HG02840 (cell line): ENCODE data around the gene TRPC5OS.

ENCODE experiments used
- ATAC-seq: cut with Tn5 transposase; IDR thresholded peaks from one replicate; pipeline ENCODE4 v1.9.1; 2021; ENCODE audit warnings: mild to moderate bottlenecking, moderate library complexity, moderate number of reproducible peaks; ENCODE audit not compliant: unreplicated experiment, low FRiP score

The TRPC5OS gene

GRCh38 chrX:111875881-111876280, at the start of gene TRPC5OS:
Gene TRPC5OS (plus strand): TSS chrX:111876181. CDS start chrX:111901850, 25,669 bp downstream.
- no peak for ATAC-seq

DNA sequence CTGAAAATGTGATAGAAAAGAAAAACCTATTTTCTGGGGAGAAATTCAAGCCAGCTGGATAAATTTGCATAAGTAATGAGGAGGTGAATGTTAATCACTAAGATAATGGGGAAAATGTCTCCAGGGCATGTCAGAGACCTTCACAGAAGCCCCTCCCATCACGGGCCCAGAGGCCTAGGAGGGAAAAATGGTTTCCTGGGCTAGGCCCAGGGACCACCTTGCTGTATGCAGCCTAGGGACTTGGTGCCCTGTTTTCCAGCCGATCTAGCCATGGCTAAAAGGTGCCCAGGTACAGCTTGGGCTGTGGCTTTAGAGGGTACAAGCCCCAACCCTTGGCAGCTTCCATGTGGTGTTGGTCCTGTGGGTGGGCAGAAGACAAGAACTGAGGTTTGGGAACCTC, 46.6 kb upstream of the TRPC5OS start:
- ATAC-seq: no peak

- no peak for ATAC-seq
These were observed 45.4 kb upstream of the TRPC5OS start for GRCh38 chrX:111830571-111830970.

DNA sequence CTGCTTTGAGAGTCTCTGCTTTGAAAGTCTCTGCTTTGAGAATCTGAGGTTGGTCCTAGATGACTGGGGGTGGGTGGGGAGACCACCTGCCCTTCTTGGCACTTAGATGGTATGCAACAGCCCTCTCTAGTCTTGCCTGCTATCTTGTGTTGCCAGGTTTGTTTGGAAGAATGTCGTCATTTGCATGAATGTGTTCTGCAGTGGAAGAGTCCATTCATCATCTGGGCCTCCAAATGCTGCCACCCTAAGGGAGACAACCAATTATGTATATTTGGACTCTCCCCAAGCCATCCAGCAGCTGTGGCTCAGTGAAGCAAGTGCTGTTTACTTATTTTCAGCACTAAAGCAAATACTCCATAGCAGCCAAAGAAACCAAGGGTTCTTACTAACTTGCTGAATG, 44.6 kb upstream of the TRPC5OS start:
- no peak for ATAC-seq

GRCh38 chrX:111837197-111837596, 38.8 kb upstream of the TRPC5OS start:
- ATAC-seq: no peak

- no peak for ATAC-seq
These were observed 28.4 kb upstream of the TRPC5OS start for GRCh38 chrX:111847491-111848133.

- no peak for ATAC-seq
These were observed 27.4 kb upstream of the TRPC5OS start for GRCh38 chrX:111848541-111848940.

- ATAC-seq: no peak
These were observed 25.0 kb upstream of the TRPC5OS start for GRCh38 chrX:111850975-111851374.

DNA sequence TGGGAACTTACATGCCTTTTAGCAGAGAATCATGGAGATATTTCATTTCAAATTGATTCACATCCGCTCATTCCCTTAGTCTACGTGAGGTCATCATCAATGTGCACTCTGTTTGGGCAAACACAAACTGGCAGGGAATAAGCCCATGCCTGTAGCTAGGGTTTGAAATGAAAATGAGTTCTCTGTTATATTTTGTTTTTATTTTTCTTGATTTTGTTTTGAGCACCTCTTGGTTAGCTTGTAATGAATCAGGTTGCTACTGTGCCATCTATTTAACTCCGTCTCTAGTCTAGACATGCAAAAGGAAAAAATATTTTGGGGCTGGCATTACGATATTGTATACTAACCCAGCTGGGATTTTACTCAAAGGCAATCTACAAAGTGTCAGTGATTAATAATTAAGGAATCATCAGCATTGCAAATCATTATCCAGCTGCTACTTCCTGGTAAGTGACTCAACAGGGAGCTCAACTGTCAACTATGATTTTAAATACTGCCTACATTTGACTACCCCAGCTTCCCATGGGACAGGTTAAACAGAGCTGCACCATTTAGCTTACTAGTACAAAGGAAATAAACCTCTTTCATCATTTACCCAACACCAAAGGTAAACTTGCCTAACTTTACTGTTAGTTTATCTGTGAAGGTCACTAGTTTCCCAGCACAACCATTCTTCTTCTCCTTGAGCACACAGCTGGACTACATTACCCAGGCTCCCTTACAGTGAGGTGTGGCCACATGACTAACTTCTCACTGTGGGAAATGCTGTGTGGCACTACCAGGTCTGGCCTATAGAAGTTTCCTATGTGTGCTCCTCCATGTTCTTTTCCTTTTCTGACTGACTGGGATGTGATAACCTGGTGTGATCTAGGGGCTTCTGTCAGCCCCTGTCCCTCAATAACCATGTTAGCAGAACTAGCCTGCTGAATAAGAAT, 21.2 kb upstream of the TRPC5OS start:
- ATAC-seq: no peak

DNA sequence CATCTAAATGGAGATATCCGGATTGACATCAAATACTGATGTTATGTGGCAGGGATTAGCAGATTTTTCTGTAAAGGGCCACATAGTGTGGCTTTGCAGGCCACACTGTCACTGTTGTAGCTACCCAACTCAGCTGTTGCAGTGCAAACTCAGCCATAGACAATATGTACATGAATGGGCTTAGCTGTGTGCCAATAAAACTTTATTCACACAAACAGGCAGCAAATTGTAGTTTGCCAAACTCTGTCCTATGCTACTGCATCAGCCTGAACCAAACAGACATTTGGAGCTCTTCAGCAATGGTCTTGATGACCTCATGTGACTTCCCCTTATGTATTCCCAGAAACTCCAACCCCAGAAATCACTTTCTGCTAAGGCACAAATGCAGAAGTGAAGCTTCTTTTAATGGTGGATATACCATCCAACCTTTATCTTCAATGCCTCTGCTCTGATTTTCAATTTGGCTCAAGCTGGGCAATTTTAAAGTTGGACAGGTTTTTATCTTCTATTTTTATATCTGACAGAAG, 18.4 kb upstream of the TRPC5OS start:
- no peak for ATAC-seq

GRCh38 chrX:111861605-111862004, 14.4 kb upstream of the TRPC5OS start:
- ATAC-seq: no peak

- ATAC-seq: no peak
These were observed 8.7 kb upstream of the TRPC5OS start for GRCh38 chrX:111867236-111867635.

GRCh38 chrX:111868726-111869638, 7.0 kb upstream of the TRPC5OS start:
- ATAC-seq: peak; percentile 62

DNA sequence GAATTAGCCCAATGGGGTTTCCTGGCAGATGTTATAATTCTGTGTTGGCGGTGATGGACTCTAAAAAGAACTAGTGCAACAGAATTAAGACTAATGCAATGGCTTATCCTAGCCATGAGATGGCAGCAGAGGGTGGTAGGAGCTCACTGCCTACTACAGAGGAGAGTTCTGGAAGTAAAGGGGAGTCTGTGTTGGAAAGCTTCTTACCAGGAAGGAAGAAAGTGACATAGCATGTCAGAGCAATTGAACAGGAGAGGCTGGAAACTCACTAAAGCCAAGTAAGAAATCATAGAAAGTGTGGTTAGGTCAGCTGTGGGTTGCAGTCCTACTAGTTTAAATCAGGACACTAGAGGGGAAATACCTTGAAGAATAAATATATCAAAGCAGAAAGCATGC, 6.3 kb upstream of the TRPC5OS start:
- peak; percentile 67 for ATAC-seq

DNA sequence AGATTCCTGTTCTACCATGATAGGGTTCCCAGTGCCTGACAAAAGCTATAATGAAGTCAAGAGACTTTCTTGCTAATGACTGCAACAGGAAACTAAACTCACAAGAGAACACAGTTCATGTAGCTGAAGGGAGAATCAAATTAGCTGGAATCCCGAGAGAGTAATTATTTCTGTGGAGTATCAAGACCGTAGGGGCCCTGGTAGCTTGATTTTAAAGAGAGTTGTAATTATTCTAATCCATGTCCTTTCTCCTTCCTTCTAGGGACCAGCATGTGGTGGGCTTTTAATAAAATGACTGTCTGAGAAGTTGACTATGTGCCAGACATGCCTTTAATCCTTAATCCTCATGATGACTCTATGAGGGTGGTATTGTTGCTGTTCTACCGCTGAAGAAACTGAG, 1.7 kb upstream of the TRPC5OS start:
- no peak for ATAC-seq

DNA sequence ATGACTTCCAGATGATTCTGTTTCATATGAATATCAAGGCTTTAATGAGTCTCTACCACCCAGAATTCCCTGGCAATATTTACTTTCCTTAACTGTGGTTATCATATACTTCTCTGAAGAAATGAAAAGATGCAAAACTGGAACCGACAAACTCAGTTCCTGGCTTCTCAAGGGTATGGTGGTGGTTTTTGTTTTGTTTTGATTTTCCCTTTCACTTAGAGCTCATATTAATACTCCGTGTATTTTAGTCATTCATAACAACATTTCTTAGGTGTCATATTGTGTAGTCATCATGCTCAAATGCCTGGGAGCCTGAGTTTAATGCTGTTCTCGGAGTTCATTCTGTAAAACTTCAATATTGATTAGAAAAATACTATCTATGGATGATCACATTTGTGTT, 665 bp downstream of the TRPC5OS start:
- ATAC-seq: no peak

GRCh38 chrX:111877681-111878080, 1.7 kb downstream of the TRPC5OS start:
- no peak for ATAC-seq

DNA sequence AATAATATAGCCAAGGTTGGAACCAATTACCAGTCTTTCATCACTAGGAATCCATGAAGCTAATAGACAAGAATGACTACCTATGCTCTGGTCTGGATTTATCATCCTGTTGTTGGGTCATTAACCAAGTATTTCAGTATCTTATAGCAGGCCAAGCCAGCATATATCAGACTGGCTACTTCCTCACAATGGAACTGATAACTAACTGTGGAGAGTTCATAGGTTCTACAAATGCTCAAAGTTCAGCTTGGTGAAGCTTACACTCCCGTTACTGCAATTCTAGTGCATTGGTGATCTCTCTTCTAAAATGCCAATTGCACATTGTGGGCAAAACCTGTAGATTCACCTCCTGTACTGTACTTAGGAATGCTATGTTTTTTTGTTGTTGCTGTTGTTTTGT, 4.8 kb downstream of the TRPC5OS start:
- ATAC-seq: no peak

GRCh38 chrX:111881715-111882114, 5.7 kb downstream of the TRPC5OS start:
- no peak for ATAC-seq

GRCh38 chrX:111886678-111887077, 10.7 kb downstream of the TRPC5OS start:
- ATAC-seq: no peak
